A673 (cell line): ENCODE results near the gene ASPM. TPM values are rescaled to one million over a fixed set of nuclear protein-coding genes. Genes with fewer than 3 reads are reported as not detected.
"Not testable (repeated sequence)": the region's sequence is repeated elsewhere in the genome, so short reads cannot be mapped to it uniquely, and the experiment has no call there.

Source experiments
- BruUV-seq: library from RNA; stranded (reverse); fragments of 400-500 nt; replicated peaks from 2 replicates; lab custom pipeline; 2021; lab: Mats Ljungman, UMichigan
- CTCF ChIA-PET: fragments of 300-600 bp; sonication (Branson Sonifier 250); formaldehyde crosslinking; loops from one replicate; lab custom pipeline; 2022; ENCODE audit warnings: antibody characterized with exemption; lab: Charles Lee
- POLR2A ChIA-PET: fragments of 300-600 bp; sonication (Branson Sonifier 250); formaldehyde crosslinking; loops from one replicate; lab custom pipeline; 2022; ENCODE audit warnings: antibody characterized with exemption; ENCODE audit not compliant: low non-redundant PET; lab: Charles Lee
- DNase-seq: peaks from one replicate; pipeline ENCODE4 v3.0.0-alpha.2; 2015; ENCODE audit warnings: low spot score
- H3K27ac ChIP-seq: fragments of 200-600 bp; sonication (generic); 2 replicates; pipeline ENCODE4 v1.5.1; 2016; ENCODE audit warnings: mixed run types, low read depth, mild to moderate bottlenecking, mixed read lengths, antibody characterized with exemption, low read length; ENCODE audit not compliant: poor library complexity, severe bottlenecking
- H3K27me3 ChIP-seq: fragments of 200-600 bp; sonication (generic); replicated peaks from 2 replicates; pipeline ENCODE4 v1.6.1; 2017; ENCODE audit warnings: mixed run types, low read depth, mild to moderate bottlenecking, mixed read lengths, antibody characterized with exemption, low read length; ENCODE audit not compliant: insufficient read depth, poor library complexity
- H3K36me3 ChIP-seq: fragments of 200-600 bp; sonication (generic); 2 replicates; pipeline ENCODE4 v1.6.1; 2016; ENCODE audit warnings: mixed run types, mild to moderate bottlenecking, mixed read lengths, antibody characterized with exemption, low read length; ENCODE audit not compliant: insufficient read depth, poor library complexity, severe bottlenecking
- H3K4me1 ChIP-seq: fragments of 200-600 bp; sonication (generic); 2 replicates; pipeline ENCODE4 v1.6.1; 2017; ENCODE audit warnings: mixed run types, mild to moderate bottlenecking, mixed read lengths, antibody characterized with exemption, low read length; ENCODE audit not compliant: insufficient read depth, poor library complexity, severe bottlenecking
- H3K4me3 ChIP-seq: fragments of 200-600 bp; sonication (generic); 2 replicates; pipeline ENCODE4 v1.5.1; 2016; ENCODE audit warnings: low read depth, mixed run types, mild to moderate bottlenecking, mixed read lengths, low read length; ENCODE audit not compliant: poor library complexity, severe bottlenecking
- H3K9me3 ChIP-seq: fragments of 200-600 bp; sonication (generic); 2 replicates; pipeline ENCODE4 v1.6.1; 2016; ENCODE audit warnings: mixed run types, low read depth, mild to moderate bottlenecking, mixed read lengths, antibody characterized with exemption, low read length; ENCODE audit not compliant: poor library complexity, severe bottlenecking
- CTCF ChIP-seq: fragments of 300-800, 200-600 bp; sonication (generic); conservative IDR thresholded peaks from 2 replicates; pipeline ENCODE4 v1.5.1; 2017; ENCODE audit warnings: low read depth, mild to moderate bottlenecking, antibody characterized with exemption, low read length, moderate library complexity, mixed read lengths
- EZH2 ChIP-seq: fragments of 200-600 bp; sonication (generic); IDR thresholded peaks from 2 replicates; pipeline ENCODE4 v1.6.1; 2017; ENCODE audit warnings: borderline replicate concordance, low read depth, mild to moderate bottlenecking, mixed read lengths, antibody characterized with exemption, low read length; ENCODE audit not compliant: poor library complexity, severe bottlenecking
- intact Hi-C: fragments of 100-400 bp; cut with micrococcal nuclease; formaldehyde crosslinking; loops from one replicate; pipeline ENCODE4 v1.10.0; 2022; ENCODE audit not compliant: unreplicated experiment
- total RNA-seq: library from RNA; stranded (reverse); gene quantifications from 2 replicates; pipeline ENCODE4 v1.2.3, GENCODE V29; 2021

ASPM gene
- total RNA-seq, 1 experiment from 2014 or later = 78.5 TPM

DNA sequence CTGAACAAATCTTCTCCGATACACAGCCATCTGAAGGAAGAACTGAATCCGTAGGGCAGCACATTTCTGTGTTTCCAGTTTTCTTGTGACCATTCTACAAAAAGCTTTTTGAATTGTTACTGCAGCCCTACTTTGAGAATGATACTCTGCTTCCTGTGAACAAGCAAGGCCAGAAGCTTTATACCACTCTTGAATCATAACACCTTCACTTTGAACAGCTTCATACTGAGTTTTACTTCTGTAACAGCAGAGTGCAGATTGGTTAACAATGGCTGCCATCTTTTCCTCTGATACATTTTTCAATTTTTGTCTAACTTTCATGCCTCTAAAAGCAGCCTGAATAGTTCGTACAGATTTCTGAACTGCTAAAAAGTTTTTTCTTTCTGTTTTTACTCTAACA, 45.8 kb downstream of the ASPM start:
- intact Hi-C loops = no loop called here
- Histone ChIP-seq H3K27me3 (no peaks in the 10 kb centered on the region), H3K4me3 (no peak overlapping the region), H3K36me3 (peaks cover 25% of the 10 kb centered on the region), H3K4me1 (no peaks in the 10 kb centered on the region), H3K27ac (no peak overlapping the region), H3K9me3 (no peaks in the 10 kb centered on the region)
- ChIA-PET POLR2A (no interaction called here), CTCF (no interaction called here)
- no TSS peak for BruUV-seq
- no peak for TF ChIP-seq EZH2
- TF ChIP-seq CTCF = no peak
- DNase-seq = no peak

- Histone ChIP-seq H3K27me3 (no peaks in the 10 kb centered on the region), H3K4me1 (no peaks in the 10 kb centered on the region), H3K27ac (no peak overlapping the region), H3K36me3 (peaks cover 18% of the 10 kb centered on the region), H3K9me3 (no peaks in the 10 kb centered on the region), H3K4me3 (no peak overlapping the region)
- no TSS peak for BruUV-seq
- intact Hi-C loops = no loop called here
- POLR2A ChIA-PET = no interaction called here
- DNase-seq = no peak
- CTCF ChIA-PET = no interaction called here
- TF ChIP-seq EZH2 = no peak
- no peak for TF ChIP-seq CTCF
These were observed 47.0 kb downstream of the ASPM start for GRCh38 chr1:197099444-197099843.

DNA sequence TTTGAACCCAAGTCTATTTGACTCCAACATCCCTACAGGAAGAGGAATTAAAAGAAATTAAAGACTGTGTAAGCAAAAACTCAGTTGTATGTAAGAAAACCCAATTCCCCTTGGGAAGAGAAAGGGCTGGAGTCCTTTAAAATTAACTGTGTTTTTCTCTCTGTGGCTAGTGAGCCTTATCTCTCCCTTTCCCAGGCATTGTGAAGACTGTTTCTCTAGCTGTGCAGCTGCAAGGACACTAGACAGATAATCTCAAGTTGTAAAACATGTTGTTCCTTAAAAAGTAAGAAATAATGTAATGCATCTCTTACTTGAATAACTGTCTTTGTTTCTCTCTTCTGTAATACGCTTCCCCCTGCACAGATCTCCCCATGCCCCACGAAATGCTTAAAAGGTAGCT, 49.5 kb downstream of the ASPM start:
- H3K27me3 ChIP-seq, DNase-seq, CTCF ChIA-PET, intact Hi-C loops, H3K9me3 ChIP-seq, H3K4me1 ChIP-seq, H3K27ac ChIP-seq, BruUV-seq, H3K4me3 ChIP-seq, POLR2A ChIA-PET: not testable (repeated sequence)
- H3K36me3 ChIP-seq = peaks cover 23% of the 10 kb centered on the region

DNA sequence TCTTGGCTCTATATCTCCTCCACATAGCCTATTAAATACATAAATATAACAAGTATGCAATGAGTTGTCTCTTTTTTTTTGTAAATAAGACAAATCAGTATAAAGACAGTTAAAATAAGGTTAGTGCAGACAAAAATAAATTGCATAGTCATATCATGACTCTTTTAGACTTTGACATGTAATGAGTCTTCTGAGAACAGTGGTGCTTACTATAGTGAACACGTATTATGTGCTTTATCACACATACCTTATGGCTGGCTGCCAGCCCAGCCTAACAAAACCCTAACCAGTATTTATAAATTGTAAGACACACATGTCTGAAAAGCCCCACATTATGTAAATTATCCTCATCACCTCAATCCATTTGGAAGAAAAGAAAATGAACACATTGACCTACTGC, 50.3 kb downstream of the ASPM start:
- Histone ChIP-seq H3K27ac (no peak overlapping the region), H3K36me3 (peaks cover 31% of the 10 kb centered on the region), H3K4me1 (no peaks in the 10 kb centered on the region), H3K4me3 (no peak overlapping the region), H3K9me3 (no peaks in the 10 kb centered on the region), H3K27me3 (no peaks in the 10 kb centered on the region)
- CTCF ChIA-PET = no interaction called here
- no peak for DNase-seq
- POLR2A ChIA-PET = no interaction called here
- intact Hi-C loops = no loop called here
- BruUV-seq = no TSS peak
- TF ChIP-seq EZH2 (no peak), CTCF (no peak)
